Omental fat pad (tissue), 4 donors: Measurements from ENCODE around the gene CDK4. TPM values are rescaled to one million over a fixed set of nuclear protein-coding genes. Genes with fewer than 3 reads are reported as not detected.

Experiments used
- ATAC-seq: fragments of 150-250 bp; one replicate; pipeline ENCODE4 v1.9.1; 2016; ENCODE audit warnings: mild to moderate bottlenecking, moderate library complexity; ENCODE audit not compliant: low FRiP score
- DNase-seq: peaks from one replicate; pipeline ENCODE4 v3.0.0-alpha.2; 2019; ENCODE audit warnings: low spot score
- total RNA-seq, 4 donors: library from RNA; depleted of rRNA; stranded (reverse); fragments of >200 nt; gene quantifications; one replicate each; pipeline ENCODE4 v1.1.0, GENCODE V29; 2016
- TF ChIP-seq, protein P1 (sequence below), 3 donors: fragments of 450-650 bp; IDR thresholded peaks; one replicate each; pipeline ENCODE4 v1.5.1; 2016 to 2017; ENCODE audit warnings: antibody characterized with exemption in 3 of 3, mild to moderate bottlenecking in 3 of 3, moderate library complexity in 2 of 3

CDK4 gene
- total RNA-seq, 4 donors from 2014 or later = 81.9 to 96.2 (median 89.0) TPM

DNA sequence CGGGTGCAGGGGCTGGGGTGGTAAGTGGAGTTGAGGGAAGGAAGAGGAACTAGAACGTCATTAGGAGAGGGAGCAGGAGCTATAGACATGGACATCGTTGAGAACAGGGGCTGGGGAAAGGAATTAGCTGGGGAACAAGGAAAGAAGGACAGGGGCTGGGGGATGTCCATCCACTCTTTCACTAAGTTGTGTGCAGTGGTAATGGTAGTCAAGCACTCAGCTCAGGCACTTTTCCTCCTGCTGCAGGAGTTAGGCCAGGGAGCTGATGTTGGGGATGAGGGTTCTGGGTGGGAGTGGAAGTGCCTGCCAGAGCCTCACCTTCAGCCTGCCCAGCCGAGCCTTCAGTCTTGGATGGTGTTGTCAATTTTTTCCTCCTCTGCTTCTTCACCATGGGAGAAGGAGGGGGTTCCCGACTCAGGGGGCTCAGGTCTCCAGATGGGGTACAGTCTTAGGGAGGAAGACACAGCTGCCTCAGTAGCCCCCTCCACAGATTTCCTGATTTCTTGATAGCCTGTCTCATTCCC lies 22.7 kb downstream of the CDK4 start:
- no peak for DNase-seq
- no peak for ATAC-seq
- TF ChIP-seq, protein P1, sequence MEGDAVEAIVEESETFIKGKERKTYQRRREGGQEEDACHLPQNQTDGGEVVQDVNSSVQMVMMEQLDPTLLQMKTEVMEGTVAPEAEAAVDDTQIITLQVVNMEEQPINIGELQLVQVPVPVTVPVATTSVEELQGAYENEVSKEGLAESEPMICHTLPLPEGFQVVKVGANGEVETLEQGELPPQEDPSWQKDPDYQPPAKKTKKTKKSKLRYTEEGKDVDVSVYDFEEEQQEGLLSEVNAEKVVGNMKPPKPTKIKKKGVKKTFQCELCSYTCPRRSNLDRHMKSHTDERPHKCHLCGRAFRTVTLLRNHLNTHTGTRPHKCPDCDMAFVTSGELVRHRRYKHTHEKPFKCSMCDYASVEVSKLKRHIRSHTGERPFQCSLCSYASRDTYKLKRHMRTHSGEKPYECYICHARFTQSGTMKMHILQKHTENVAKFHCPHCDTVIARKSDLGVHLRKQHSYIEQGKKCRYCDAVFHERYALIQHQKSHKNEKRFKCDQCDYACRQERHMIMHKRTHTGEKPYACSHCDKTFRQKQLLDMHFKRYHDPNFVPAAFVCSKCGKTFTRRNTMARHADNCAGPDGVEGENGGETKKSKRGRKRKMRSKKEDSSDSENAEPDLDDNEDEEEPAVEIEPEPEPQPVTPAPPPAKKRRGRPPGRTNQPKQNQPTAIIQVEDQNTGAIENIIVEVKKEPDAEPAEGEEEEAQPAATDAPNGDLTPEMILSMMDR (IDR thresholded peaks at IDR 0.05) = no peak

DNA sequence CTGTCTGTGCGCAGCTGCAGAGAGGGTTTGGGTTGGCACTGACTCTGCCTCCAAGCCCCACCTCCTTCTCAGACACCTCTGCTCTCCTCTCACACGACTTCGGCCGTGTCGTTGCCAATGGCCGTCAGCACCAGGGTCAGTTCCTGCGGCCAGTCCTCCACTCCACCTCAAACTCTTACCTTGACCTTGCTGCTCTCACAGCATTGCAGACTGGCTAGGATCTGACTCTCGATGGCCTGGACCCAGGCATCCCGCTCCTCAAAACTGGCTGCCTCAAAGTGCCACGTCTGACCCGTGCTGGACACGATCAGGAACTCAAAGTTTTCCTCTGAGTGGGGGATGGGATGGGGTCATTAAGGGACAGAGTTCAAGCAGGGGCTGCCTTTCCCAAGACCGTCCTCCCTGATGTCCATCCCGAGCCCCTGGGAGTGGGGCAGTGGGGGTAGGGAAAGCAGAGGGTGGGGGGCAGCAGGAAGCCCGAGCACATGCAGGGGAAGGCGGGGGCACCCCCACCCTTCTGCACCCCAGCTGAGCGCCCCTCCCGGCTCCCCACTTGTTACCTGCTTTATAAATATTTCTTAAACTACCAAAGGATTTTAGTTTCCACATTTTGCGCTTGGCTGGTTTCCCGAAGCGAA lies 24.2 kb downstream of the CDK4 start:
- no peak for DNase-seq
- ATAC-seq = no peak
- TF ChIP-seq, protein P1 (IDR thresholded peaks at IDR 0.05) = no peak

DNA sequence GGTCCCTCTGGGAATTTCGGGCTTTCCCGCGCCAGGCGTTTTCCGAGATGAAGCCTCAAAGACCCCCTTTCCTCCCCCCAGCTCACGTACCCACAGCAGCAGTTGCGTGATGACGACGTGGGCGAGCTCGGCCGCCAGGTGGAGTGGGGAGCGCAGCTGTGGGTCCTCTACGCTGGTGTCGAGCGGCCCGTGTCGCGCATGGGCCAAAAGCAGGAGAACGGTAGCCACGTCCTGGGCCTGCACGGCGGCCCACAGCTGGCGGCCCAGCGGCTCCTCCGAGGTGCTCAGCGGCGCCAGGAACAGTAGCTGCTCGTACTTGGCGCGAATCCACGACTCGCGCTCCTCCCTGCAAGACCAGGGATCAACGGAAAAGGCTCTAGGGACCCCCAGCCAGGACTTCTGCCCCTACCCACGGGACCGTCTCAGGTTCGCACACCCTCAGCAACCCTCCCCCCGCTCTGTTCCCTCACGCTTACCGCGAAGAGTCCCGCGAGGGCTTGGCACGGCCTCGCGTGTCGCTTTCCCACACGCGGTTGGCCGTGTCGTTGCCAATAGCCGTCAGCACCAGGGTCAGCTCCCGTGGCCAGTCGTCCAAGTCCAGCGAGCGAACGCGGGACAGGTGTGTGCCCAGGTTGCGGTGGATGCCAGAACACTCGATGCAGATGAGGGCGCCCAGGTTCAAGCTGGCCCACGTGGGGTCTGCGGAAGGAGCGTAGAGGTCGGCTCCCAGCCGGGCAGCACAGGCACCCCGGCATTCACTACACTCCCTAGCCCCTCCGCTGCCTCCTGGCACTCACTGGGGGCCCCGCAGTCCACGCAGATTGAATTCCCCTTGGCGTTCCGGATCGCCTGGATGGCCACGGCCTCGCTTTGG lies 25.0 kb downstream of the CDK4 start:
- TF ChIP-seq, protein P1 (IDR thresholded peaks at IDR 0.05) = no peak
- ATAC-seq (peak; percentile 19), DNase-seq (no peak)

DNA sequence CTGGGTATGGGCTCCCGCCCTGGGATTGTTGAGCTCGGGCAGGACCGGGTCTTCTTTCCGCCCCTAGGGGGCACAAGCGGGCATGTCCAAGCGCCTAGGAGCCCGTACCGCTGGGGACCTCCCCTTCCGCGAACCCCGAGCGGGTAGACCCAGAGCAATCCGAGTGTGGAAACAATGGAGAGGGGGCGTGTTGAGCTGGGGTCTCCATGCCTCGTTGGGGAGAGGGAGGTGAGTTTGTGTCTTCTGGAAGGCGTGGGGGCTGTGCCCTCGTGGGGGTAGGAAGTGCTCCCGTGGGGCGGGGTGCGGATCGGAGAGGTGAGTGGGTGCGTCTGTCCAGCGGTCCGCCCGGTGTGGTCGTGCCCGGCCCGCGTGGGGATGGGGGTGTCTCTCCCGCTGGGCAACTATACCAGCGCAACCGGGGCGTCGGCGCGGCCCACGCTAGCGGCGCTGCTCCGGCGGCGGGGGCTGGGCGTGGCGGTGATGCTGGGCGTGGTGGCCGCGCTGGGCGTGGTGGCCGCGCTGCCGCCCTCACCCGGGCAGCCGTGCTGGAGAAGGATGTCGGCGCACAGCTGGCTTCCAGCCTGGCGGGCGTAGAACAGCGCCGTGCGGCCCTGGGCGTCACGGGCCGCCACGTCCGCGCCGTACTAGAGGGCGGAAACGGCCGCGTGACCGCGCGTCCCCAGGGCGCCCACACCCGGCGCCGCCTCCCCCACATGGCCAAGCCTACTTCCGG lies 25.8 kb downstream of the CDK4 start:
- TF ChIP-seq, protein P1 (IDR thresholded peaks at IDR 0.05) = peak in 1 of 3 donors; percentile 26
- no peak for DNase-seq
- ATAC-seq = peak; percentile 78

DNA sequence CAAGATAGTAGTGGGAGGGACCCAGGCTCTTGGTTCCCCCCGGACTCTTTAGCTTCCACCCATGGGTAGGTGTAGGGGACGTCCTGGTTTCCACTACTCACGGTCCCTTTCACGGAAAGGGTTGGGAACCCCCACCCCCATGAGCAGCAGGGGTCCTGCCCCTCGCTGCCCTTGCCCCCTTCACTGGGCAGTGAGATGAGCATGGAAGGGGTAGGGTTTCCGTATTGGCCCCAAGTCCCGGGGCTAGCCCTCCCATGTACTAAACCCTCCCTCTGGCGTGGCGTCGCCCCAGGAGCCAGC lies 26.3 kb downstream of the CDK4 start:
- TF ChIP-seq, protein P1 (IDR thresholded peaks at IDR 0.05) = no peak
- ATAC-seq (no peak), DNase-seq (no peak)

DNA sequence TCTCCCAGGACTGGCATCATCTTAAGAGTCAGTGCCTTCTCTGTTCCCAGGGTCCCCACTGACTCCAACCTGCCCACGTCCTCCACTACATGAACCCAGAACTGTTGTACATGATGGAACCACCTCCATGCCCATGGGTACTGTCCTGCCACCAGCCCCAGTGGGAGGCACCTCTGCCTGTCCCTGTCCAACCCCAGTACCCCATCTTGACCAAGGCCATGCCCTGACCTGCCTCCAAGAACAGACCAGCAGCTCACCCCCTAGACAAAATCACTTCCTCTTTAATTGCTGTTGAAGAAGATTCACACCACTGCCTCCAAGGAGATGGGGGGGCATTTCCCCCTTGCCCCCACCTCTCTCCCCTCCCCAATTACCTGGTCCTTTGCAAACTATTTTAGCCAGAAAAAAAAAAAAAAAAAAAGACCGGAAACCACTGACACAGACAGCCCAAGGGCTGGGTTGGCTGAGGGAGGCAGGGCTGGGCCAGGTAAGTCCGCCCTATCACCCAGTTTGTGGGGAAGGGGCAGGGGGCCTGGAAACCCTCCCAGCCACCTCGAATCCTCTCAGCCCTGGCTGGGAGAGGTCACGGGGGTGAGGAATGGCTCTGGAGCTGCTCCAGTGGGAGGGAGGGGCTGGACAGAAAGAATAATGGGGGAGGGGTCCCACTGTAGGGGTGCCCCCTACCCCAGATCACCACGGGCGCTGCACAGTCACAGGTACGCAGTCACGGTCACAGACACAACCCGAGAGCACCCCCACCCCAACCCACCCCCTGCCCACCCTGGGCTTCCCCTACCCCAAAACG lies 27.0 kb downstream of the CDK4 start:
- no peak for ATAC-seq
- no peak for DNase-seq
- TF ChIP-seq, protein P1 (IDR thresholded peaks at IDR 0.05) = no peak
